Panc1 (cell line): Measurements from ENCODE around the gene ZHX3. TPM values are rescaled to one million over a fixed set of nuclear protein-coding genes. Genes with fewer than 3 reads are reported as not detected.

Experiments
- ATAC-seq: fragments of 200-7000 bp; cut with Tn5 transposase; 2 replicates; pipeline ENCODE4 v1.9.1; 2020; ENCODE audit warnings: mild to moderate bottlenecking, moderate library complexity
- BruUV-seq: library from RNA; stranded (reverse); fragments of 400-500 nt; replicated peaks from 2 replicates; lab custom pipeline; 2021; lab: Mats Ljungman, UMichigan
- CTCF ChIA-PET: fragments of 300-600 bp; sonication (Branson Sonifier 250); formaldehyde crosslinking; loops from one replicate; lab custom pipeline; 2022; ENCODE audit warnings: antibody characterized with exemption; lab: Charles Lee
- POLR2A ChIA-PET: fragments of 300-600 bp; sonication (Branson Sonifier 250); formaldehyde crosslinking; loops from one replicate; lab custom pipeline; 2022; ENCODE audit warnings: antibody characterized with exemption; lab: Charles Lee
- DNase-seq: peaks from one replicate; pipeline ENCODE4 v3.0.0-alpha.2; 2010; ENCODE audit warnings: low read depth, low spot score
- H3K27ac ChIP-seq: 2 replicates; pipeline ENCODE4 v1.5.1; 2011; ENCODE audit warnings: mild to moderate bottlenecking, low read length, inconsistent platforms
- H3K27me3 ChIP-seq: fragments of 200-500 bp; sonication (Bioruptor generic); 2 replicates; pipeline ENCODE4 v1.6.0; 2014; ENCODE audit warnings: low read length, inconsistent platforms; ENCODE audit not compliant: control insufficient read depth, insufficient read depth
- H3K36me3 ChIP-seq: fragments of 200-500 bp; sonication (Bioruptor generic); 2 replicates; pipeline ENCODE4 v1.5.1; 2014; ENCODE audit warnings: inconsistent platforms, mild to moderate bottlenecking, low read length, moderate library complexity; ENCODE audit not compliant: control insufficient read depth, insufficient read depth
- H3K4me1 ChIP-seq: 2 replicates; pipeline ENCODE4 v1.5.1; 2011; ENCODE audit warnings: inconsistent platforms, mild to moderate bottlenecking, low read length, moderate library complexity; ENCODE audit not compliant: control insufficient read depth, insufficient read depth
- H3K4me3 ChIP-seq, 2 experiments: 2 replicates each; pipeline ENCODE4 v1.5.1; 2011 to 2012; ENCODE audit warnings: low read depth in 2 of 2, low read length in 2 of 2, mild to moderate bottlenecking in 2 of 2, inconsistent platforms in 1 of 2, moderate library complexity in 1 of 2
- H3K9me3 ChIP-seq: fragments of 200-500 bp; sonication (Bioruptor generic); 2 replicates; pipeline ENCODE4 v1.5.1; 2014; ENCODE audit warnings: low read depth, mild to moderate bottlenecking, inconsistent platforms, low read length, moderate library complexity; ENCODE audit not compliant: control insufficient read depth, insufficient read depth
- CTCF ChIP-seq: fragments of 450-650 bp; IDR thresholded peaks from 2 replicates; pipeline ENCODE4 v1.5.1; 2017; ENCODE audit warnings: mild to moderate bottlenecking
- POLR2AphosphoS5 ChIP-seq: IDR thresholded peaks from 2 replicates; pipeline ENCODE4 v1.6.1; 2012; ENCODE audit warnings: mild to moderate bottlenecking, low read depth, low read length, moderate library complexity
- REST ChIP-seq, 2 experiments: IDR thresholded peaks; 2 replicates each; pipeline ENCODE4 v1.6.1; 2011 to 2012; ENCODE audit warnings: low read depth in 2 of 2, control low read depth in 1 of 2, low read length in 1 of 2, mild to moderate bottlenecking in 1 of 2, moderate library complexity in 1 of 2; ENCODE audit not compliant: insufficient read depth in 1 of 2
- SIN3A ChIP-seq: IDR thresholded peaks from 2 replicates; pipeline ENCODE4 v1.6.1; 2012; ENCODE audit warnings: low read depth, mild to moderate bottlenecking, low read length, moderate library complexity, borderline replicate concordance; ENCODE audit not compliant: insufficient read depth
- TCF7L2 ChIP-seq: IDR thresholded peaks from 2 replicates; pipeline ENCODE4 v1.6.1; 2011; ENCODE audit warnings: mild to moderate bottlenecking, low read depth, low read length, inconsistent platforms
- in situ Hi-C: cut with HindIII; loops from 2 replicates; pipeline ENCODE4 v1.10.0; 2016; ENCODE audit warnings: low sequenced_read_pairs, low pct_unique_long_range_greater_than_20kb
- intact Hi-C: fragments of 100-400 bp; cut with micrococcal nuclease; formaldehyde crosslinking; loops from one replicate; pipeline ENCODE4 v1.10.0; 2022; ENCODE audit not compliant: unreplicated experiment
- total RNA-seq: library from RNA; stranded (reverse); gene quantifications from one replicate; pipeline ENCODE4 v1.2.1, GENCODE V29; 2021; ENCODE audit not compliant: unreplicated experiment

ZHX3 gene
- total RNA-seq, 1 experiment from 2014 or later = 19.8 TPM

GRCh38 chr20:41287327-41287726 is 30.2 kb downstream of the ZHX3 start:
- in situ Hi-C loops = no loop called here
- ATAC-seq (no peak), DNase-seq (no peak)
- intact Hi-C loops = no loop called here
- no peak overlapping the region for H3K27ac ChIP-seq
- BruUV-seq = no TSS peak
- no peaks in the 10 kb centered on the region for H3K4me1 ChIP-seq
- H3K27me3 ChIP-seq = no peaks in the 10 kb centered on the region
- CTCF ChIA-PET = no interaction called here
- no peaks in the 10 kb centered on the region for H3K36me3 ChIP-seq
- POLR2A ChIA-PET = no interaction called here
- no peak overlapping the region for H3K4me3 ChIP-seq
- TF ChIP-seq REST (IDR thresholded peaks at IDR 0.05; ENCODE audit: insufficient read depth in 1 of 2, low read depth in 2 of 2, low read length in 1 of 2) (no peak), TCF7L2 (no peak), POLR2AphosphoS5 (no peak), SIN3A (no peak), CTCF (no peak)
- peaks cover 8% of the 10 kb centered on the region; the same call in 1 of the 2 replicates for H3K9me3 ChIP-seq

GRCh38 chr20:41286240-41286851 is 31.2 kb downstream of the ZHX3 start:
- TF ChIP-seq CTCF (no peak), POLR2AphosphoS5 (no peak), SIN3A (no peak)
- ChIA-PET POLR2A (no interaction called here), CTCF (no interaction called here)
- H3K27ac ChIP-seq = no peak overlapping the region
- H3K4me1 ChIP-seq = no peaks in the 10 kb centered on the region
- intact Hi-C loops (no loop called here), in situ Hi-C loops (no loop called here)
- ATAC-seq (no peak), DNase-seq (no peak)
- H3K27me3 ChIP-seq = no peaks in the 10 kb centered on the region
- no peaks in the 10 kb centered on the region for H3K36me3 ChIP-seq
- no TSS peak for BruUV-seq
- H3K9me3 ChIP-seq = peaks cover 8% of the 10 kb centered on the region; the same call in 1 of the 2 replicates
- H3K4me3 ChIP-seq = no peak overlapping the region
